K562 (cell line): ENCODE results near the gene TMTC2.

Source experiments
- CHD2 ChIP-seq: IDR thresholded peaks from 2 replicates; pipeline ENCODE4 v1.6.1; 2011; ENCODE audit warnings: low read depth, low read length
- EZH2 ChIP-seq: IDR thresholded peaks from 2 replicates; pipeline ENCODE4 v1.6.1; 2012; ENCODE audit warnings: low read depth, mild to moderate bottlenecking, inconsistent platforms, low read length, borderline replicate concordance
- POLR2A ChIP-seq: fragments of 450-650 bp; conservative IDR thresholded peaks from 2 replicates; pipeline ENCODE4 v1.6.1; 2016
- RAD21 ChIP-seq, 2 experiments: fragments of 250-450 bp in 1 of 2; fragments of 450-650 bp in 1 of 2; sonication (Bioruptor Pico) in 1 of 2; formaldehyde crosslinking in 1 of 2; IDR thresholded peaks in 1 of 2; conservative IDR thresholded peaks in 1 of 2; 2 replicates each; pipeline versions ENCODE4 v1.4.0 to v1.8.0; 2020 to 2022; ENCODE audit warnings: mild to moderate bottlenecking in 2 of 2, moderate library complexity in 1 of 2
- SIRT6 ChIP-seq: IDR thresholded peaks from one replicate; pipeline ENCODE4 v1.6.1; 2012; ENCODE audit warnings: low read depth, mild to moderate bottlenecking, control low read depth, inconsistent platforms, low read length, moderate library complexity
- TOE1 ChIP-seq, 2 experiments: fragments of 450-650 bp in 1 of 2; sonication (generic) in 1 of 2; formaldehyde crosslinking in 1 of 2; IDR thresholded peaks; 2 replicates each; pipeline versions ENCODE4 v1.7.1 to v1.8.0; 2016 to 2022; ENCODE audit warnings: borderline replicate concordance in 2 of 2, mild to moderate bottlenecking in 2 of 2, antibody characterized with exemption in 1 of 2, inconsistent platforms in 1 of 2, low read depth in 1 of 2, missing genetic modification reagents in 1 of 2, moderate library complexity in 1 of 2
- ZNF512 ChIP-seq: IDR thresholded peaks from 2 replicates; pipeline ENCODE4 v1.6.1; 2016; ENCODE audit warnings: missing genetic modification characterization, missing compliant biosample characterization
- TF ChIP-seq, protein P1 (sequence below), 3 experiments: IDR thresholded peaks in 2 of 3; conservative IDR thresholded peaks in 1 of 3; 2 replicates each; pipeline ENCODE4 v1.5.1; 2011 to 2012; ENCODE audit warnings: low read length in 3 of 3, mild to moderate bottlenecking in 3 of 3, control low read depth in 2 of 3, improper control_type of control experiment in 1 of 3, inconsistent platforms in 1 of 3, low read depth in 1 of 3, mixed read lengths in 1 of 3, moderate library complexity in 1 of 3; ENCODE audit not compliant: insufficient read depth in 2 of 3

DNA sequence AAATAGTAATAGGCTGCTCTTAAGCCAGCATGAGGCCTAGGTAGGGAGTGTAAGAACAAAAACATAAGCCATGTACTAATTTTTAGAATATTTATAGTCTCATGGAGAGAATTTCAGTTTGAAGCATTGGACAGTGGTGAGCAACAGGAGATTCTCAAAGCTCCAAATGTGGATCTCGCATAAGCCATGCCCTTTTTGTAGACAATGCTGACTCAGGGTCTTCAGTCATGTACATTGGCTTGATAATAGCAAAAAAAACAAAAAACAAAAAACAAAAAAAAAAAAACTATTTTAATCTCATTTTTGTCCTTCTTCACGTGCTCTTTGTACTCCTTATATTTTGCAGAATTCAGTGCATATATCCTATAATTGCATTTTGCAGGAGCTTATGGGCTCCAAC lies 402.9 kb downstream of the TMTC2 start:
- TF ChIP-seq SIRT6 (no peak), EZH2 (no peak), CHD2 (no peak), RAD21 (CRISPR knock-in tag; conservative IDR thresholded peaks at IDR 0.05 in 1 of 2, IDR thresholded peaks at IDR 0.05 in 1 of 2) (no peak), ZNF512 (tag) (no peak), POLR2A (no peak), TOE1 (IDR thresholded peaks at IDR 0.05; ENCODE audit: borderline replicate concordance) (no peak), TOE1 (CRISPR knock-in tag; IDR thresholded peaks at IDR 0.05; ENCODE audit: borderline replicate concordance, low read depth) (no peak)
- TF ChIP-seq, protein P1, sequence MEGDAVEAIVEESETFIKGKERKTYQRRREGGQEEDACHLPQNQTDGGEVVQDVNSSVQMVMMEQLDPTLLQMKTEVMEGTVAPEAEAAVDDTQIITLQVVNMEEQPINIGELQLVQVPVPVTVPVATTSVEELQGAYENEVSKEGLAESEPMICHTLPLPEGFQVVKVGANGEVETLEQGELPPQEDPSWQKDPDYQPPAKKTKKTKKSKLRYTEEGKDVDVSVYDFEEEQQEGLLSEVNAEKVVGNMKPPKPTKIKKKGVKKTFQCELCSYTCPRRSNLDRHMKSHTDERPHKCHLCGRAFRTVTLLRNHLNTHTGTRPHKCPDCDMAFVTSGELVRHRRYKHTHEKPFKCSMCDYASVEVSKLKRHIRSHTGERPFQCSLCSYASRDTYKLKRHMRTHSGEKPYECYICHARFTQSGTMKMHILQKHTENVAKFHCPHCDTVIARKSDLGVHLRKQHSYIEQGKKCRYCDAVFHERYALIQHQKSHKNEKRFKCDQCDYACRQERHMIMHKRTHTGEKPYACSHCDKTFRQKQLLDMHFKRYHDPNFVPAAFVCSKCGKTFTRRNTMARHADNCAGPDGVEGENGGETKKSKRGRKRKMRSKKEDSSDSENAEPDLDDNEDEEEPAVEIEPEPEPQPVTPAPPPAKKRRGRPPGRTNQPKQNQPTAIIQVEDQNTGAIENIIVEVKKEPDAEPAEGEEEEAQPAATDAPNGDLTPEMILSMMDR (IDR thresholded peaks at IDR 0.05 in 2 of 3, conservative IDR thresholded peaks at IDR 0.05 in 1 of 3; ENCODE audit: insufficient read depth in 2 of 3, low read depth in 1 of 3, low read length in 3 of 3) = no peak
